K562 (cell line): ENCODE measurements around the gene C19orf85. TPM values are rescaled to one million over a fixed set of nuclear protein-coding genes. Genes with fewer than 3 reads are reported as not detected.
A peak's percentile ranks its signal among the peaks of the same experiment; 100 is the strongest.

Experiments
- ASH1L ChIP-seq: fragments of 450-650 bp; IDR thresholded peaks from 2 replicates; pipeline ENCODE4 v1.6.1; 2018; ENCODE audit warnings: borderline replicate concordance, mild to moderate bottlenecking, low read depth; ENCODE audit not compliant: partially characterized antibody
- BMI1 ChIP-seq: fragments of 150-350 bp; IDR thresholded peaks from 2 replicates; pipeline ENCODE4 v1.6.1; 2014; ENCODE audit warnings: low read length
- CTBP1 ChIP-seq: fragments of 450-650 bp; IDR thresholded peaks from 2 replicates; pipeline ENCODE4 v1.6.1; 2016; ENCODE audit warnings: borderline replicate concordance
- EZH2 ChIP-seq: IDR thresholded peaks from 2 replicates; pipeline ENCODE4 v1.6.1; 2012; ENCODE audit warnings: low read depth, mild to moderate bottlenecking, inconsistent platforms, low read length, borderline replicate concordance
- GTF2F1 ChIP-seq: IDR thresholded peaks from 2 replicates; pipeline ENCODE4 v1.6.1; 2011; ENCODE audit warnings: low read depth, low read length, improper control_type of control experiment
- KHSRP ChIP-seq: fragments of 450-650 bp; IDR thresholded peaks from 2 replicates; pipeline ENCODE4 v1.6.1; 2017
- NR3C1 ChIP-seq: sonication (generic); formaldehyde crosslinking; IDR thresholded peaks from 2 replicates; pipeline ENCODE4 v1.8.1; 2022; ENCODE audit warnings: missing genetic modification reagents
- POLR2A ChIP-seq: fragments of 450-650 bp; conservative IDR thresholded peaks from 2 replicates; pipeline ENCODE4 v1.6.1; 2016
- SMAD4 ChIP-seq: fragments of 250-450 bp; sonication (Bioruptor Pico); conservative IDR thresholded peaks from 2 replicates; pipeline ENCODE4 v1.8.0; 2021; ENCODE audit warnings: inconsistent platforms, mild to moderate bottlenecking, moderate library complexity
- ZBTB8A ChIP-seq: fragments of 450-650 bp; IDR thresholded peaks from 2 replicates; pipeline ENCODE4 v1.6.1; 2018; ENCODE audit warnings: mild to moderate bottlenecking, moderate library complexity; ENCODE audit not compliant: partially characterized antibody
- ZFPM2 ChIP-seq: fragments of 250-450 bp; sonication (Bioruptor Pico); IDR thresholded peaks from 2 replicates; pipeline ENCODE4 v1.5.1; 2022; ENCODE audit warnings: mild to moderate bottlenecking
- ZNF57 ChIP-seq: fragments of 450-650 bp; formaldehyde crosslinking; IDR thresholded peaks from 2 replicates; pipeline ENCODE4 v1.4.0; 2020; ENCODE audit warnings: mild to moderate bottlenecking, moderate library complexity
- polyA plus RNA-seq, 8 experiments: library from polyadenylated mRNA; depleted of rRNA in 4 of 8; stranded (reverse) in 5 of 8; unstranded in 3 of 8; fragments of >200 nt; fragmentation: Nextera tagmentation in 2 of 8; fragmentation: Illumina TruSeq in 1 of 8; extraction: Ambion mirVana in 2 of 8; extraction: Trizol in 1 of 8; gene quantifications; 2 replicates each; pipeline versions ENCODE4 v1.2.1 to v1.2.3, GENCODE V29; 2011 to 2014; ENCODE audit warnings: inconsistent platforms in 1 of 8, missing spikeins in 1 of 8
- total RNA-seq, 7 experiments: library from RNA; depleted of rRNA in 6 of 7; stranded (reverse); fragments of >200 nt in 6 of 7; fragmentation: Illumina TruSeq in 2 of 7; extraction: Trizol in 2 of 7; gene quantifications; 2 replicates each; pipeline versions ENCODE4 v1.2.1 to v1.2.3, GENCODE V29; 2011 to 2021; ENCODE audit warnings: low replicate concordance in 1 of 7
- TF ChIP-seq, protein P1 (sequence below): sonication (generic); formaldehyde crosslinking; IDR thresholded peaks from 2 replicates; pipeline ENCODE4 v1.8.0; 2022; ENCODE audit warnings: mild to moderate bottlenecking, low read depth, missing genetic modification reagents
- TF ChIP-seq, protein P2 (sequence below), 2 experiments: fragments of 200-800 bp in 1 of 2; sonication (Bioruptor generic) in 1 of 2; sonication (generic) in 1 of 2; formaldehyde crosslinking in 1 of 2; IDR thresholded peaks in 1 of 2; conservative IDR thresholded peaks in 1 of 2; 2 replicates each; pipeline versions ENCODE4 v1.5.0 to v1.6.1; 2016 to 2020; ENCODE audit warnings: missing compliant biosample characterization in 1 of 2, missing genetic modification characterization in 1 of 2, missing genetic modification reagents in 1 of 2
- TF ChIP-seq, protein P3 (sequence below): fragments of 450-650 bp; IDR thresholded peaks from 2 replicates; pipeline ENCODE4 v1.6.1; 2016; ENCODE audit warnings: mild to moderate bottlenecking, moderate library complexity

Gene C19orf85
- total and polyA plus RNA-seq, 9 of the 15 experiments (the other 6 are each of a cell fraction or from before 2014, with no cell fraction given): not detected

DNA sequence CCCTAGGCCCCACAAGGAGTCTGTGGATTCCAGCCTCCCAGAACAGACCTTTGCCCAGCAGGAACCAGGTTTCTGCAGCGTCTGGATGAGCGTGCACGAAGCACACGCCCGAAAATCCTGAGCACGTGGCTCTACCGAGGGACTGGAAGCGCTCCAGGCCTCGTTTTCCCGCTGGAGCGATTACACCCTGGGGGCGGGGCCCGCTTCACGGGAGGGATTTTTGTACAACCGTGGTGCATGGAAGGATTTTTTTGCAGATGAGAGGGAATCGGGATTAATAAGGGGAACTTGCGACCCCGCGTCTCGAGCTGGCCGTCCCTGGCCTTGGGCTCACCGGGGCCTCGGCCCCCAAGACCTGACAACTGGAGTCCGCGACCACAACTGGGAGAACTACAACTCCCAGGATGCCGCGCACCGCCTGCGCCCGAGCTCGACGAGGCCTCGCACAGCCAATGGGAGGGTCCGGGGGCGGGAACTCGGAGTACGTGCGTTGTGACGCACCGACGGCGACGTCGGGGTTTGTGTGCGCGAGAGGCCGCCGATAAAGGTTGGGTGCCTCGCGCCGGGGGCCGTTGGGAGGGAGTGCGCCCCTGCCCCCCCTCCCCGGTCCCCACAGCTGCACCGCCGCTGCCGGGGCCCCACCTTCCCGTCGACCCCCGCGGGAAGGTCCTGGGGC lies 11.7 kb upstream of the C19orf85 start, which contains the start of gene ZNF628 (continued):
- TF ChIP-seq, protein P1, sequence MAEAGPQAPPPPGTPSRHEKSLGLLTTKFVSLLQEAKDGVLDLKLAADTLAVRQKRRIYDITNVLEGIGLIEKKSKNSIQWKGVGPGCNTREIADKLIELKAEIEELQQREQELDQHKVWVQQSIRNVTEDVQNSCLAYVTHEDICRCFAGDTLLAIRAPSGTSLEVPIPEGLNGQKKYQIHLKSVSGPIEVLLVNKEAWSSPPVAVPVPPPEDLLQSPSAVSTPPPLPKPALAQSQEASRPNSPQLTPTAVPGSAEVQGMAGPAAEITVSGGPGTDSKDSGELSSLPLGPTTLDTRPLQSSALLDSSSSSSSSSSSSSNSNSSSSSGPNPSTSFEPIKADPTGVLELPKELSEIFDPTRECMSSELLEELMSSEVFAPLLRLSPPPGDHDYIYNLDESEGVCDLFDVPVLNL (CRISPR knock-in tag): no peak
- no peak for TF ChIP-seq BMI1
- peak; percentile 90 for TF ChIP-seq SMAD4 (CRISPR knock-in tag)
- TF ChIP-seq ZBTB8A: no peak
- no peak for TF ChIP-seq ZFPM2 (CRISPR knock-in tag)
- TF ChIP-seq ZNF57 (CRISPR knock-in tag): no peak
- TF ChIP-seq ASH1L: peak; percentile 63
- TF ChIP-seq GTF2F1: 0 out of 2 replicates have a peak, but pooled peaks have one; percentile 19
- TF ChIP-seq, protein P2, sequence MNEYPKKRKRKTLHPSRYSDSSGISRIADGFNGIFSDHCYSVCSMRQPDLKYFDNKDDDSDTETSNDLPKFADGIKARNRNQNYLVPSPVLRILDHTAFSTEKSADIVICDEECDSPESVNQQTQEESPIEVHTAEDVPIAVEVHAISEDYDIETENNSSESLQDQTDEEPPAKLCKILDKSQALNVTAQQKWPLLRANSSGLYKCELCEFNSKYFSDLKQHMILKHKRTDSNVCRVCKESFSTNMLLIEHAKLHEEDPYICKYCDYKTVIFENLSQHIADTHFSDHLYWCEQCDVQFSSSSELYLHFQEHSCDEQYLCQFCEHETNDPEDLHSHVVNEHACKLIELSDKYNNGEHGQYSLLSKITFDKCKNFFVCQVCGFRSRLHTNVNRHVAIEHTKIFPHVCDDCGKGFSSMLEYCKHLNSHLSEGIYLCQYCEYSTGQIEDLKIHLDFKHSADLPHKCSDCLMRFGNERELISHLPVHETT (CRISPR knock-in tag; conservative IDR thresholded peaks at IDR 0.05 in 1 of 2, IDR thresholded peaks at IDR 0.05 in 1 of 2): no peak; a peak in 1 of 4 replicates
- TF ChIP-seq NR3C1 (CRISPR knock-in tag): peak; percentile 84; the same call in 1 of the 2 replicates
- TF ChIP-seq EZH2: no peak
- 0 out of 2 replicates have a peak, but pooled peaks have one; percentile 34 for TF ChIP-seq CTBP1
- TF ChIP-seq, protein P3, sequence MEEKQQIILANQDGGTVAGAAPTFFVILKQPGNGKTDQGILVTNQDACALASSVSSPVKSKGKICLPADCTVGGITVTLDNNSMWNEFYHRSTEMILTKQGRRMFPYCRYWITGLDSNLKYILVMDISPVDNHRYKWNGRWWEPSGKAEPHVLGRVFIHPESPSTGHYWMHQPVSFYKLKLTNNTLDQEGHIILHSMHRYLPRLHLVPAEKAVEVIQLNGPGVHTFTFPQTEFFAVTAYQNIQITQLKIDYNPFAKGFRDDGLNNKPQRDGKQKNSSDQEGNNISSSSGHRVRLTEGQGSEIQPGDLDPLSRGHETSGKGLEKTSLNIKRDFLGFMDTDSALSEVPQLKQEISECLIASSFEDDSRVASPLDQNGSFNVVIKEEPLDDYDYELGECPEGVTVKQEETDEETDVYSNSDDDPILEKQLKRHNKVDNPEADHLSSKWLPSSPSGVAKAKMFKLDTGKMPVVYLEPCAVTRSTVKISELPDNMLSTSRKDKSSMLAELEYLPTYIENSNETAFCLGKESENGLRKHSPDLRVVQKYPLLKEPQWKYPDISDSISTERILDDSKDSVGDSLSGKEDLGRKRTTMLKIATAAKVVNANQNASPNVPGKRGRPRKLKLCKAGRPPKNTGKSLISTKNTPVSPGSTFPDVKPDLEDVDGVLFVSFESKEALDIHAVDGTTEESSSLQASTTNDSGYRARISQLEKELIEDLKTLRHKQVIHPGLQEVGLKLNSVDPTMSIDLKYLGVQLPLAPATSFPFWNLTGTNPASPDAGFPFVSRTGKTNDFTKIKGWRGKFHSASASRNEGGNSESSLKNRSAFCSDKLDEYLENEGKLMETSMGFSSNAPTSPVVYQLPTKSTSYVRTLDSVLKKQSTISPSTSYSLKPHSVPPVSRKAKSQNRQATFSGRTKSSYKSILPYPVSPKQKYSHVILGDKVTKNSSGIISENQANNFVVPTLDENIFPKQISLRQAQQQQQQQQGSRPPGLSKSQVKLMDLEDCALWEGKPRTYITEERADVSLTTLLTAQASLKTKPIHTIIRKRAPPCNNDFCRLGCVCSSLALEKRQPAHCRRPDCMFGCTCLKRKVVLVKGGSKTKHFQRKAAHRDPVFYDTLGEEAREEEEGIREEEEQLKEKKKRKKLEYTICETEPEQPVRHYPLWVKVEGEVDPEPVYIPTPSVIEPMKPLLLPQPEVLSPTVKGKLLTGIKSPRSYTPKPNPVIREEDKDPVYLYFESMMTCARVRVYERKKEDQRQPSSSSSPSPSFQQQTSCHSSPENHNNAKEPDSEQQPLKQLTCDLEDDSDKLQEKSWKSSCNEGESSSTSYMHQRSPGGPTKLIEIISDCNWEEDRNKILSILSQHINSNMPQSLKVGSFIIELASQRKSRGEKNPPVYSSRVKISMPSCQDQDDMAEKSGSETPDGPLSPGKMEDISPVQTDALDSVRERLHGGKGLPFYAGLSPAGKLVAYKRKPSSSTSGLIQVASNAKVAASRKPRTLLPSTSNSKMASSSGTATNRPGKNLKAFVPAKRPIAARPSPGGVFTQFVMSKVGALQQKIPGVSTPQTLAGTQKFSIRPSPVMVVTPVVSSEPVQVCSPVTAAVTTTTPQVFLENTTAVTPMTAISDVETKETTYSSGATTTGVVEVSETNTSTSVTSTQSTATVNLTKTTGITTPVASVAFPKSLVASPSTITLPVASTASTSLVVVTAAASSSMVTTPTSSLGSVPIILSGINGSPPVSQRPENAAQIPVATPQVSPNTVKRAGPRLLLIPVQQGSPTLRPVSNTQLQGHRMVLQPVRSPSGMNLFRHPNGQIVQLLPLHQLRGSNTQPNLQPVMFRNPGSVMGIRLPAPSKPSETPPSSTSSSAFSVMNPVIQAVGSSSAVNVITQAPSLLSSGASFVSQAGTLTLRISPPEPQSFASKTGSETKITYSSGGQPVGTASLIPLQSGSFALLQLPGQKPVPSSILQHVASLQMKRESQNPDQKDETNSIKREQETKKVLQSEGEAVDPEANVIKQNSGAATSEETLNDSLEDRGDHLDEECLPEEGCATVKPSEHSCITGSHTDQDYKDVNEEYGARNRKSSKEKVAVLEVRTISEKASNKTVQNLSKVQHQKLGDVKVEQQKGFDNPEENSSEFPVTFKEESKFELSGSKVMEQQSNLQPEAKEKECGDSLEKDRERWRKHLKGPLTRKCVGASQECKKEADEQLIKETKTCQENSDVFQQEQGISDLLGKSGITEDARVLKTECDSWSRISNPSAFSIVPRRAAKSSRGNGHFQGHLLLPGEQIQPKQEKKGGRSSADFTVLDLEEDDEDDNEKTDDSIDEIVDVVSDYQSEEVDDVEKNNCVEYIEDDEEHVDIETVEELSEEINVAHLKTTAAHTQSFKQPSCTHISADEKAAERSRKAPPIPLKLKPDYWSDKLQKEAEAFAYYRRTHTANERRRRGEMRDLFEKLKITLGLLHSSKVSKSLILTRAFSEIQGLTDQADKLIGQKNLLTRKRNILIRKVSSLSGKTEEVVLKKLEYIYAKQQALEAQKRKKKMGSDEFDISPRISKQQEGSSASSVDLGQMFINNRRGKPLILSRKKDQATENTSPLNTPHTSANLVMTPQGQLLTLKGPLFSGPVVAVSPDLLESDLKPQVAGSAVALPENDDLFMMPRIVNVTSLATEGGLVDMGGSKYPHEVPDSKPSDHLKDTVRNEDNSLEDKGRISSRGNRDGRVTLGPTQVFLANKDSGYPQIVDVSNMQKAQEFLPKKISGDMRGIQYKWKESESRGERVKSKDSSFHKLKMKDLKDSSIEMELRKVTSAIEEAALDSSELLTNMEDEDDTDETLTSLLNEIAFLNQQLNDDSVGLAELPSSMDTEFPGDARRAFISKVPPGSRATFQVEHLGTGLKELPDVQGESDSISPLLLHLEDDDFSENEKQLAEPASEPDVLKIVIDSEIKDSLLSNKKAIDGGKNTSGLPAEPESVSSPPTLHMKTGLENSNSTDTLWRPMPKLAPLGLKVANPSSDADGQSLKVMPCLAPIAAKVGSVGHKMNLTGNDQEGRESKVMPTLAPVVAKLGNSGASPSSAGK: peak; percentile 100
- peak; percentile 64 for TF ChIP-seq KHSRP
- TF ChIP-seq POLR2A: peak; percentile 70
